Measurements from ENCODE around the gene KLHL17. TPM values are rescaled to one million over a fixed set of nuclear protein-coding genes. Genes with fewer than 3 reads are reported as not detected.

KLHL17 gene
- total and polyA plus RNA-seq, 9 of the 15 experiments (the other 6 are each of a cell fraction or from before 2014, with no cell fraction given) = 0.14 to 84.8 (median 13.0) TPM

- TF ChIP-seq REST (IDR thresholded peaks at IDR 0.05; ENCODE audit: borderline replicate concordance) (no peak), REST (CRISPR knock-in tag; IDR thresholded peaks at IDR 0.05; ENCODE audit: low read depth) (no peak), KDM2B (CRISPR knock-in tag; IDR thresholded peaks at IDR 0.05) (no peak), AFF1 (IDR thresholded peaks at IDR 0.05; ENCODE audit: low read depth in 1 of 2, partially characterized antibody in 2 of 2) (no peak), SNRNP70 (optimal IDR thresholded peaks at IDR 0.05; ENCODE audit: low read depth, low read length) (no peak), SFPQ (IDR thresholded peaks at IDR 0.05; ENCODE audit: low read depth, low read length) (no peak), NCOA4 (IDR thresholded peaks at IDR 0.05; ENCODE audit: partially characterized antibody) (no peak), NRF1 (conservative IDR thresholded peaks at IDR 0.05 in 1 of 2, IDR thresholded peaks at IDR 0.05 in 1 of 2) (peak; percentile 42 to 61; a peak in 3 of 4 replicates), PCBP2 (IDR thresholded peaks at IDR 0.05; ENCODE audit: low read depth, low read length, poor library complexity, severe bottlenecking) (no peak), ZNF778 (CRISPR knock-in tag; IDR thresholded peaks at IDR 0.05) (no peak), PHF21A (IDR thresholded peaks at IDR 0.05; ENCODE audit: borderline replicate concordance, low read depth) (no peak), HLTF (IDR thresholded peaks at IDR 0.05) (no peak), KLF10 (CRISPR knock-in tag; IDR thresholded peaks at IDR 0.05) (no peak)
Measured at GRCh38 chr1:910881-911721, 49.3 kb upstream of the KLHL17 start (continued).
